Hippocampal formation (tissue), 2 donors: ENCODE data around the gene ARHGAP26.

Source experiments
- DNase-seq, 2 donors: peaks; one replicate each; lab custom pipeline; 2025; lab: John Stamatoyannopoulos, UW

Gene ARHGAP26

GRCh38 chr5:143013176-143013891, 243.2 kb downstream of the ARHGAP26 start:
- DNase-seq: no peak

DNA sequence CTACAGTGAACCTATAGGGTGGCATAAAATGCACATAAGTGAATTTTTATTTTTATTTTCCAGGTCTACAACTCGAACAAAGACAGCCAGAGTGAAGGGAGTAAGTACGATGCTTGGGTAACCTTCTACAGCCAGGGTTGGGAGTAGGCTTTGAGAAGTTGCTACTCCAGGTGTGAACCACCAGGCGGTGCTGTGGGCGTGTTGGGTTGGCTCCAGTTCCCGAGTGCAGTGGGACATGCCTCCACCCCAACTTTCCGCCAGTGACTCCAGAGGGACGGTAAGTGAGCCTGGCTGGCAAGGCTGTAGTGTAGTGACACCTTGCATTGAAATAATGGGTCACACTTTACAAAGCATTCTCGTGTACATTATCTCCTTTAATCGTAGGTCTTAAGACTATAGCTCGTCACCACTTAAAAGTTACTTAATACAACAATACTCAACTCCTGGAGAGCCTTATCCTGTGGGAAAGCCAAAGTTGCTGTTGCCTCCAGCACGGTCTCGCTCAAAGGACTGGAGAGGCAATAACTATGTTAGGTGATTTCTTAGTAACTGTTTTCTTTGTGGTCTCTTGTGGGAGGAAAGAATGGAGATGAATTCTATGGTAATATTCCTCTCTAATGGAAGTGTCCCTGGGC, 244.0 kb downstream of the ARHGAP26 start:
- no peak for DNase-seq

DNA sequence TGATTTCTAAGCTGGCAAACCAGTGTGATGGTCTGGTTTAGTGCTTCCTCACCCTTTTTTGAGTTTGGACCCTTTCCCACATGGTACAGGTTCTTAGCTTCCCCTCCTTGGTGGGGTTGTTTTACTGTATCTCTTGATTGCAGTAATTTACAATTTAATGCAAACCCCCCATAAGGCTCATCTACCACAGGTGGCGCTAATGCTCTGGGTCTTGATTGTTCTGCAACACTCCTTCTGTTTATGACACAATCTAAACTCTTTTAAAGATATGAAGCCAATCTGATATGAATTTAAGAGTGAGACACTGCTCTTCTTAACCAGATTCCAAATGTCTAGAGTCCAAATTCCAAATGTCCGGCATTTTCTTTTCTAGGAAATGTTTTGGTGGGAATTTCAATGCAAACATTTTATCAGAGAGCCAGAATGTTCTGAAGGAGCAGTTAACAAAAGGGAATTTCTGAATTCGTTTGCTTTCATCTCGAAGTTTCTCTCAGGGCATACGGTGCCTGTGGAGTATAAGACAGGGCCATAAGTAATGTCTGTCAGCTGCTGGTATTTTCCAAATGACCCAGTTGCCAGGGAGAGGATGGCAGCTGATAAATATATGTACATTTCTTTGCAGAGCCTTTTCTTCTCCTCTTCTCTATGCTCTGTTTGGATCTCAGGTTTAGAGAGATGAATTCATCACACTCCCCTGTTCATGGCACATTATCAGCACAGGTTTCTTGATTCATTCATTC, 246.8 kb downstream of the ARHGAP26 start:
- no peak for DNase-seq

- DNase-seq: no peak
Observed at GRCh38 chr5:143017541-143017940, 247.4 kb downstream of the ARHGAP26 start.

DNA sequence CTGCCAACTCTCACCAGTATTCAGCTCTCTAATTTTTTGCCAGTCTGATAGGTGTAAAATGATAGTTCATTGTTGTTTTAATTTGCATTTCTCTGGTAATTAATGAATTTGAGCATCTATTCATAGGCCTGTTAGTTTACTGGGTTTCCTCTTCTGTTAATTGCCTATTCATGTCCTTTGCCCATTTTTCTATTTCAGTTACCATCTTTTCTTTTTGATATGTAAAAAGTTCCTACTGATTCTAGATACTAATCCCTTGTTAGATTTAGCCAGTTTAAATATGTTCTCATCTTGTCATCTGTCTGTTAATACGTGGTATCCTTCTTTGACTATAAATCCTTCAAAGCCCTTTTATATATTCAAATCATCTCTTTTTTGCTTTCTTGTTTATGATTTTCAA, 247.8 kb downstream of the ARHGAP26 start:
- DNase-seq: no peak

- no peak for DNase-seq
Observed at GRCh38 chr5:143019157-143019556, 249.0 kb downstream of the ARHGAP26 start.

DNA sequence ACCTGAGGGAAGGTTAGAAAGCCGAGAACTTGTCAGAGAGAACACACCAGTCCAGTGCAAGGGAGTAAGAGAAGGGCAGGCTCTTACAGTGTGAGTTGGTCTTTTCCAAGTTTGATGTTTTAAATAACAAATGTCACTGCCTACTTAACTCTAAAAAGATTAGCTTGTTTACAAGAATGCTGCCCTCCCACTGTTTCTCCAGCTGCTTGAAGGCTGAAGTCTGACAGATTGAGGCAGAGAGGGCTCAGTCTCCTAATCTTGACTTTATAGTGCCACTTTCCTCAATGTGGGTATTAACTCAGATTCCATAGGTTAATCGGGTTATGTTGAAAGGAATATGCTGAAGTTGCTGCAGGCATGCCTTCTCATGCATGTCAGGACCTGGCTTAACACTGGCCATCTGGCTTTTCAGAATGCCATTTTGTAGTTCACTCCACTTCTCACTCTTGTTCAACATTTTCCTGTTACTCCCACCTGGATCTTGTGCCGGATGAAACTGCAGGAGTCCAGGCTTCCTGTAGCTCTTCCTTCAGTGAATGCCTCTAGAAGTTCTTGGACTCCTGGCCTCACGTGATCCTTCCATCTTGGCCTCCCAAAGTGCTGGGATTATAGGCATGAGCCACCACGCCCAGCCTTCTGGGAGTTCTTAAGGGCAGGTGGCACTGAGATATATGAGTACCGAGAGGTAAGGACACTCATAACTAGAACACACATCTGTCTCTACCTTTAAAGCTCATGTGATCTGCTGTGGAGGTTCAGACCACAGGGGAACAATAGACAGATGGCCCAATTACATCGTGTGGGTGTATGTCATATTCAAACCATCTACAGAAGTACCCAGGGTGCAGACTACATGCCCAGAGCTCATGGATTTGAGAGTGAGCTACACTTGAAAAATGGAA, 249.7 kb downstream of the ARHGAP26 start:
- no peak for DNase-seq

DNA sequence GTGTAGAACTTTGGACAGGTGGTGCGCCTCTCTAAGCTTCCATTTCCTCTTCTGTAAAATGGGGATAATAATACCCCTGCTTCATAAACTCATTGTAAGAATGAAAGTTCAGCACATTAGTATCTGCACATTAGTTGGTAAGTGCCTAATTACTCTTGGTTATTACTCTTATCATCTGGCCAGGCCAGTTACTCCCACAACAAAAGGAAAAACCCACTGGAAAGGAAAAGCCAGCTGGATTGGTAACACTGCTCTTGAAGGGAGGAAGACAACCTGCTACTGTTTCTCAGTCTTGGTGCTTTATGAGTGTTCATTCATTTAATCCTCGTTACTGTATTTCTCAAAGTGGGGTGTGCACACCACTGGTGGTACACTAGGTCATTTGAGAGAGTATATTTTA, 251.4 kb downstream of the ARHGAP26 start:
- DNase-seq: no peak

DNA sequence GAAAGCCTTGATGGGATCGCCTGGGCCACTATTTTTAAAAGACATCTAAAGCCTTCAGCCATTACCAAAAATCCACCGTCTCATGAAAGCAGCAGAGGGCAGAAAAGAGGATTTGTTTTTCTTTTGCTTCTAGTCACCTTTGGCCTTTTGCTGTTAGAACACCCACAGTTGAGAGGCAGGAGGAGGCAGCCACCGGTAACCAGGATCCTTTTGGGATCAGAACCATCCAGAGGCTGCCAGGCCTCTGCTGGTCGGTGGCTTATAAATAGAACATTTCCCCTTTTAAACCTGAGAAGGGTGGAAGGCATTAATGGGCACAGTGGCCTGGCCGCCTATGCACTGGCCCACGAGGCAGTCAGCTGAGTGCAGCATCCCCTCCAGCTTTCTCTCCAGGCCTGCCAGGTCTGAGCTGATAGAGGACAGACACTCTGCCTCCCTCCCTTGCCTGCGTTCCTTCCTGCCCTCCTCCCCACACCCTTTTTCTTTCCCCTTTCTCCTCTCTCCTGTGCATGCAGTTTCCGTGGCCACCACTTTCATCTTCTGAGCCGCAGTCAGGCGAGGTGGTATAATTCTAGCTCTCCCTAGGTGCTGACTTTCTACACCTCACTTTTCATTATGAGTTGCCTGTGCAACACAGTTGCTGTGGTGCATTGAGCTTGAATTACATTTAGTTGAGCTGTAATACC, 253.4 kb downstream of the ARHGAP26 start:
- DNase-seq: peak; percentile 20 to 27

DNA sequence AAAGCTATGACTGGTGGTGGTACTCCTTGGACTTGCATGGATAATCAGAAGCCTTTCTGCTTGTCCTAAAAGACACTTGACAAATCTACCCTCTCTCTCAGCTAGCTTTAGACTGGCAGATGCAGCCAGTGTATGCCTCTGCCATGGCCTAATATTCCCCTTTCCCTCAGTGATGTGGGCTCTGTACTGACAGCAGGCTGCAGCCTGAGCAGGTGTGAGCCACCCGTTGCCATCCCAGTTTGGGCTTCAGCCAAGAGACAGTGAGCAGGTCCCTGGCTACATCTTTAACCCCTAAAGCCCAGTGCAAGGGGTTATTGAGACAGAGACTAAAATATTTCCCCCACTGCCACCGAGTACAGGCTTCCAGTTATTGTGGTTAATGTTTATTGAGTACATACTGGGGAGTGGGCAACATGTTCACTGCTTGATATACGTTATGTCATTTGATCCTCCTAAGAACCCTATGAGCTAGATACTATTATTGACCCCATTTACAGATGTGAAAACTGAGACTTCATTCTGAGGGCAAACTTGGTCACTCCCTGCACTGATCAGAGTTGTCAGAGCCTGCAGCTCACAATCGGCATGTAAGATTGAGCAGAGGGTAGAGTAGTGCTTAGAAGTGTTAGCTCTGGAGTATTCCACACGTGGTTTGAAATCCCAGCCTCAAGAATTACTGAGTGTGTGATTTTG, 254.2 kb downstream of the ARHGAP26 start:
- no peak for DNase-seq

- DNase-seq: no peak
Observed at GRCh38 chr5:143025376-143025775, 255.2 kb downstream of the ARHGAP26 start.

DNA sequence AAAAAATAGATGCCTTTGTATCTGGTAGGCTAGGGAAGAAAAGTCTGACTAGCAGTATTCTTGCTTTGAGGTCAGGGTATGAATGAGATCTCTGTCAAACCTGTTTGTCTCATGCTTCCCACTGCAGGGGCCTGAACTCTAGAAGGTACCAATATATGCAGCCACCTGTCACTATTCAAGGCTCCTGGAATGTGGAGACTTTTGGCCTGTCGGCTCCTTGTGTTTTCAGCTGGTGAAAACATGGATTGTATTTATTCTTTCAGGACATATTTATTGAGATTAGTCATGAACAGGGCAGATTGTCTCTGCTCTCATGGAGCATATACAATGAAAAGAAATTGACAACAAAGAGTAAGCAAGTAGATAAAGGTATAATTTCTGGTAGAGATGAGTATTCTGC, 255.8 kb downstream of the ARHGAP26 start:
- no peak for DNase-seq

- DNase-seq: no peak
Observed at GRCh38 chr5:143026380-143026779, 256.2 kb downstream of the ARHGAP26 start.

DNA sequence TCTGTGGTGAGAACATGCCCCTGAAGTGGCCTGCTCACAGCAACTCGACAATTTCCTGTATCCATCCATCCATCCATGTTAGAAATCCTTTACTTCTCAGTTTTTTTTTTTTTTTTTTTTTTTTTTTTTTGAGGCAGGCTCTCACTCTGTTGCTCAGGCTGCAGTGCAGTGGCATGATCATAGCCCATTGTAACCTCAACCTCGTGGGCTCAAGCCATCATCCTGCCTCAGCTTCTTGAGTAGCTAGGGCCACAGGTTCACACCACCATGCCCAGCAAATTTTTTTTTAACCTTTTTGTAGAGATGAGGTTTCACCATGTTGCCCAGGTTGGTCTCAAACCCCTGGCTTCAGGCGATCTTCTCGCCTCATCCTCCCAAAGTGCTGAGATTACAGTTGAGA, 259.1 kb downstream of the ARHGAP26 start:
- DNase-seq: no peak

GRCh38 chr5:143030349-143030748, 260.2 kb downstream of the ARHGAP26 start:
- DNase-seq: no peak

DNA sequence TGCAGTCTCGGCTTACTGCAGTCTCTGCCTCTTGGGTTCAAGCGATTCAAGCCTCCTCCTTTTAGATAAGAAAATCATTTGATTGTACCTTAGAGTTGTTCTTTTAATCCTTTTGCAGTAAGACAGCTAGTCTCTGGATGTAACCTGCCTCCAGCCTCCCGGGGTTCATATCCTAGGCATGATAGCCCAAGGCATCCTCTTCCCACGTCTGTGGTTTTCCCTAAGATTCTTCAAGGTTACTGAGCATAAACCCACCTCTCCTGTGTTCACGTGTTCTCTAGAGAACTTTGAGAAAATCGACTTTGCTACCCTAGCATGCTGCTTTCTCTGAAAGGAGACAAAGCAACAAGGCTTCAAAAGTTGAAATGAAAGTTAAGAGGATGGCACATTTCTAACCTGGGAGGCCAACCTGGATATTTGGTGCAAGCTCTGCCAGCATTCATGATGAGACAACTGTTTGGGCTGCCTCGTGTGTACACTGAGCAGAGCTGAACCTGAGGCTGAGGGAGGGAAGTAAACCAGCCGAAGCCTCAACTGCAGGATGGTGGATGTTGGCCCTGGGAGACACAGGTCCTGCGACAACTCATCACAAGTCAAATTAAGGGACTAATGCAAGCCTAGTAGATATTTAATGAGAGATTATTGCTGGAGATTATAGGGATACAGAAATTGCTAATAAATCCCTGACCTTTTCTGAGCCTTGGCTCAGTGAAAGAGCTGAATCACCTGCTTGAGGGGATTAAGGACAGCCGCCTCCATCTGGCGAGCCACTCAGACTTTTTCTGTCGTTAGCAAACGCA, 261.8 kb downstream of the ARHGAP26 start:
- DNase-seq: no peak

- DNase-seq: no peak
Observed at GRCh38 chr5:143032581-143032836, 262.3 kb downstream of the ARHGAP26 start.

DNA sequence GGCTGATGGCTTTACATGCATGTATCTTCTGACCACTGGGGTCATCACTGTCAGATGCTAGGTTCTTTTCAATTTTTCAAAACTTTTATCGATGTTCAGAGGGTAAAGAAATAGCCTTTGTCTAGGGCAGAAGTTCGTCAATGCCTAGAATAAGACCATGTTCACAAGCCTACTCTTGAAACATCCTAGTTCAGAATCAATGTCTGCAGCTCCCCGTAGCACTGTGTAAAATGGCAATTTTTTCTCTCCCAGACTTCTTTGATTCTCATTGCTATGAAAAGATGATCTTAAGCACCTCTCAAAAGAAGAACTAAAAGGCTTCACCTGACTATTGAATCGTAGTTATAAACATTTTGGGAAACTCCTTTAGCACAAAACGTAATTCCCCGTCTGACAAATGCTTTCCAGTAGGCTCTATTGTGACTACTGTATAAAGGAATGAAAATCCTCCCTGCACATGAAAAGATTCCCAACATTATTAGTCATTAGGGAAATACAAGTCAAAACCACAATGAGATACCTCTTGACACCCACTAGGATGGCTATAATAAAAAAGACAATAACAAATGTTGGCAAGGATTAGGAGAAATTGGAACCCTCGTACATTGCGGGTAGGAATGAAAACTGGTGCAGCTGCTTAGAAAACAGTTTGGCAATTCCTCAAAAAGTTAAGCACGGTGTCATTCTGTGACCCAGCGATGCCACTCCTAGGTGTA, 263.5 kb downstream of the ARHGAP26 start:
- DNase-seq: no peak

GRCh38 chr5:143036146-143036927, 266.2 kb downstream of the ARHGAP26 start:
- DNase-seq: no peak
